DND-41 (cell line): ENCODE data around the gene NTN4.

Experiments
- CTCF ChIP-seq: IDR thresholded peaks from 2 replicates; pipeline ENCODE4 v1.5.1; 2012; ENCODE audit warnings: borderline replicate concordance, low read length, moderate library complexity, mild to moderate bottlenecking; ENCODE audit not compliant: poor library complexity, severe bottlenecking; ENCODE audit errors: extremely low read depth
- EZH2 ChIP-seq: IDR thresholded peaks from 3 replicates; pipeline ENCODE4 v1.6.1; 2012; ENCODE audit warnings: borderline replicate concordance, low read depth, mild to moderate bottlenecking, moderate library complexity, low read length, inconsistent platforms; ENCODE audit not compliant: severe bottlenecking

- no peak for TF ChIP-seq CTCF
- TF ChIP-seq EZH2, result no peak
Measured at GRCh38 chr12:95730457-95730856, 60.1 kb downstream of the NTN4 start.
